Measurements from ENCODE around the gene CDAN1. TPM values are rescaled to one million over a fixed set of nuclear protein-coding genes. Genes with fewer than 3 reads are reported as not detected.

CDAN1 gene
- polyA plus RNA-seq, 1 donor from 2014 or later = 16.8 TPM

GRCh38 chr15:42721916-42722315, 15.0 kb downstream of the CDAN1 start:
- TF ChIP-seq REST (IDR thresholded peaks at IDR 0.05; ENCODE audit: borderline replicate concordance) (no peak), EP300 (conservative IDR thresholded peaks at IDR 0.05; ENCODE audit: poor library complexity, severe bottlenecking) (no peak), RAD21 (conservative IDR thresholded peaks at IDR 0.05) (no peak), CTCF (IDR thresholded peaks at IDR 0.05; ENCODE audit: poor library complexity, severe bottlenecking) (no peak), POLR2AphosphoS5 (IDR thresholded peaks at IDR 0.05) (no peak), SMC3 (conservative IDR thresholded peaks at IDR 0.05; ENCODE audit: poor library complexity) (no peak)
- no peaks in the 10 kb centered on the region for H3F3A ChIP-seq (ENCODE audit: insufficient read depth, low read length, poor library complexity, severe bottlenecking)
- H3K4me3 ChIP-seq (ENCODE audit: low read length) = no peak overlapping the region
- H2AFZ ChIP-seq (ENCODE audit: low read depth, low read length) = no peak overlapping the region
- no peak overlapping the region for H3K4me2 ChIP-seq (ENCODE audit: low read length)
- H3K9me2 ChIP-seq (ENCODE audit: insufficient read depth, low read length) = no peaks in the 10 kb centered on the region
- H3K9me3 ChIP-seq (ENCODE audit: low read length) = no peaks in the 10 kb centered on the region
- H3K36me3 ChIP-seq (ENCODE audit: insufficient read depth, low read length) = peaks cover 5% of the 10 kb centered on the region
- H3K79me2 ChIP-seq (replicated peaks; ENCODE audit: insufficient read depth, low read length) = no peaks in the 10 kb centered on the region
- no peak overlapping the region for H3K9ac ChIP-seq (ENCODE audit: low read length)
- no peaks in the 10 kb centered on the region for H4K20me1 ChIP-seq (ENCODE audit: insufficient read depth)
- no peaks in the 10 kb centered on the region for H3K27me3 ChIP-seq (ENCODE audit: insufficient read depth, low read depth, low read length)
- no peak overlapping the region for H3K27ac ChIP-seq (ENCODE audit: low read length)

- no peaks in the 10 kb centered on the region for H3K9me2 ChIP-seq (ENCODE audit: insufficient read depth, low read length)
- peaks cover 5% of the 10 kb centered on the region for H3K36me3 ChIP-seq (ENCODE audit: insufficient read depth, low read length)
- H3K79me2 ChIP-seq (replicated peaks; ENCODE audit: insufficient read depth, low read length) = no peaks in the 10 kb centered on the region
- no peaks in the 10 kb centered on the region for H3K9me3 ChIP-seq (ENCODE audit: low read length)
- H3K4me2 ChIP-seq (ENCODE audit: low read length) = no peak overlapping the region
- no peak overlapping the region for H3K9ac ChIP-seq (ENCODE audit: low read length)
- H3K27me3 ChIP-seq (ENCODE audit: insufficient read depth, low read depth, low read length) = no peaks in the 10 kb centered on the region
- H3K4me3 ChIP-seq (ENCODE audit: low read length) = no peak overlapping the region
- no peaks in the 10 kb centered on the region for H4K20me1 ChIP-seq (ENCODE audit: insufficient read depth)
- no peaks in the 10 kb centered on the region for H3F3A ChIP-seq (ENCODE audit: insufficient read depth, low read length, poor library complexity, severe bottlenecking)
- H3K27ac ChIP-seq (ENCODE audit: low read length) = no peak overlapping the region
- H2AFZ ChIP-seq (ENCODE audit: low read depth, low read length) = no peak overlapping the region
- TF ChIP-seq RAD21 (conservative IDR thresholded peaks at IDR 0.05) = no peak
- no peak for TF ChIP-seq EZH2 (IDR thresholded peaks at IDR 0.05; ENCODE audit: borderline replicate concordance, insufficient read depth, low read length, poor library complexity, severe bottlenecking)
- TF ChIP-seq TAF1 (IDR thresholded peaks at IDR 0.05; ENCODE audit: low read depth) = no peak
- no peak for TF ChIP-seq MXI1 (conservative IDR thresholded peaks at IDR 0.05; ENCODE audit: poor library complexity, severe bottlenecking)
- TF ChIP-seq EP300 (conservative IDR thresholded peaks at IDR 0.05; ENCODE audit: poor library complexity, severe bottlenecking) = no peak
- TF ChIP-seq SMC3 (conservative IDR thresholded peaks at IDR 0.05; ENCODE audit: poor library complexity) = no peak
- TF ChIP-seq CTCF (IDR thresholded peaks at IDR 0.05; ENCODE audit: poor library complexity, severe bottlenecking) = no peak
- no peak for TF ChIP-seq POLR2AphosphoS5 (IDR thresholded peaks at IDR 0.05)
- no peak for TF ChIP-seq REST (IDR thresholded peaks at IDR 0.05; ENCODE audit: borderline replicate concordance)
These were observed 15.9 kb downstream of the CDAN1 start for GRCh38 chr15:42721016-42721415.

Measured in neural cell (in vitro differentiated cells).